ENCODE measurements around the gene APLP1.

- no peak for TF ChIP-seq CTCF (IDR thresholded peaks at IDR 0.05)
- TF ChIP-seq POLR2A (IDR thresholded peaks at IDR 0.05): no peak
Observed at GRCh38 chr19:35851213-35852028, 17.0 kb upstream of the APLP1 start.

Measured in esophagus squamous epithelium (tissue), 4 donors.